SH-SY5Y (cell line): ENCODE data around the gene KBTBD12.

ENCODE experiments used
- GATA2 ChIP-seq: IDR thresholded peaks from 2 replicates; pipeline ENCODE4 v1.6.1; 2011; ENCODE audit warnings: mild to moderate bottlenecking, low read depth, low read length
- GATA3 ChIP-seq: IDR thresholded peaks from 2 replicates; pipeline ENCODE4 v1.6.1; 2011; ENCODE audit warnings: low read depth, mild to moderate bottlenecking, low read length, moderate library complexity

The KBTBD12 gene

GRCh38 chr3:127927829-127928604 lies 13.0 kb downstream of the KBTBD12 start:
- TF ChIP-seq GATA3 (no peak), GATA2 (no peak; the same call in 1 of the 2 replicates)

- TF ChIP-seq GATA2 (no peak), GATA3 (no peak)
These were observed 14.9 kb downstream of the KBTBD12 start for GRCh38 chr3:127929818-127930413.

- TF ChIP-seq GATA3: no peak
- TF ChIP-seq GATA2: no peak
These were observed 18.4 kb downstream of the KBTBD12 start for GRCh38 chr3:127933396-127933795.

GRCh38 chr3:127938800-127939199 lies 23.8 kb downstream of the KBTBD12 start:
- TF ChIP-seq GATA3: no peak
- TF ChIP-seq GATA2: no peak

GRCh38 chr3:127940116-127940515 lies 25.1 kb downstream of the KBTBD12 start:
- TF ChIP-seq GATA2 (no peak), GATA3 (no peak)

GRCh38 chr3:127942613-127943012 lies 27.6 kb downstream of the KBTBD12 start:
- TF ChIP-seq GATA3 (no peak), GATA2 (no peak)

- no peak for TF ChIP-seq GATA2
These were observed 33.2 kb downstream of the KBTBD12 start for GRCh38 chr3:127948211-127948610.

GRCh38 chr3:127949446-127950055 lies 34.5 kb downstream of the KBTBD12 start:
- TF ChIP-seq GATA3 (no peak), GATA2 (no peak)

- no peak for TF ChIP-seq GATA2
- no peak for TF ChIP-seq GATA3
These were observed 36.2 kb downstream of the KBTBD12 start for GRCh38 chr3:127951276-127951675.

- TF ChIP-seq GATA3 (no peak), GATA2 (no peak)
These were observed 38.3 kb downstream of the KBTBD12 start for GRCh38 chr3:127953091-127954035.

- TF ChIP-seq GATA3 (no peak), GATA2 (no peak)
These were observed 39.6 kb downstream of the KBTBD12 start for GRCh38 chr3:127954640-127955039.

GRCh38 chr3:127955728-127956127 lies 40.7 kb downstream of the KBTBD12 start:
- TF ChIP-seq GATA3: no peak
- no peak for TF ChIP-seq GATA2

- TF ChIP-seq GATA2: no peak
- no peak for TF ChIP-seq GATA3
These were observed 44.0 kb downstream of the KBTBD12 start for GRCh38 chr3:127959041-127959440.

GRCh38 chr3:127959873-127960272 lies 44.8 kb downstream of the KBTBD12 start:
- TF ChIP-seq GATA3 (no peak), GATA2 (no peak)

- TF ChIP-seq GATA2: no peak
- no peak for TF ChIP-seq GATA3
These were observed 45.5 kb downstream of the KBTBD12 start for GRCh38 chr3:127960421-127960965.
